ENCODE results near the gene DEXI.
A peak's percentile ranks its signal among the peaks of the same experiment; 100 is the strongest.
"Not testable (repeated sequence)": the region's sequence is repeated elsewhere in the genome, so short reads cannot be mapped to it uniquely, and the experiment has no call there.

Gene DEXI

DNA sequence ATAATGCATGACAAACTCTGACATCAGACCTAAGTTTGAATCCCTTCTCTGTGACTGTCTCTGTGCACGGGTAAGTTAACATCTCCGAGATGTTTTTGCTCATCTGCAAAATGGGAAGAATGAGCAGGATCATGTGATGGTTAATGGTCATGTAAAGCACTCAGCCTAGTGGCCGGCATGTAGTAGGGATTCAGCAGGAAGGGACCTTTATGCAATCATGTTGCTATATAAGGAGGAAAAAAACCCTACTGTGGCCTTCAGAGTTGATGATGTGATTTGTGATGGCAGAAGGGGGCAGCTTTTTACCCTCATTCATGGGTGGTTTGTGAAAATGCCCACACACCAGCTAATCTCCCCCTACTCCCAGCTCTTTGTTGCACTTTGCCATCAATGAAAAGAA is 26.2 kb upstream of the DEXI start:
- no peak for DNase-seq (ENCODE audit: low read depth)

- no peak for DNase-seq (ENCODE audit: low read depth)
These were observed 25.7 kb upstream of the DEXI start for GRCh38 chr16:10967986-10968385.

DNA sequence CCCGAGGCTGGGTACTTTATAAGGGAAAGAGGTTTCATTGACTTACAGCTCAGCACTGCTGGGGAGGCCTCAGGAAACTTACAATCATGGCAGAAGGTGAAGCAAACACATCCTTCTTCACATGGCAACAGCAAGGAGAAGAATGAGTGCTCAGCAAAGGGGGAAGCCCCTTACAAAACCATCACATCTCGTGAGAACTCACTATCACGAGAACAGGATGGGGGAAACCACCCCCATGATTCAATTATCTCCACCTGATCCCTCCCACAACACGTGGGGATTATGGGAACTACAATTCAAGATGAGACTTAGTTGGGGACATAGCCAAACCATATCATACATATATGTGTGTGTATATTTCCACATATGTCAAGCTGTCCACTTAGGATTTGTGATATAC is 24.3 kb upstream of the DEXI start:
- DNase-seq (ENCODE audit: low read depth): not testable (repeated sequence)

- DNase-seq (ENCODE audit: low read depth): peak; percentile 87
These were observed 23.9 kb upstream of the DEXI start for GRCh38 chr16:10966129-10966528.

DNA sequence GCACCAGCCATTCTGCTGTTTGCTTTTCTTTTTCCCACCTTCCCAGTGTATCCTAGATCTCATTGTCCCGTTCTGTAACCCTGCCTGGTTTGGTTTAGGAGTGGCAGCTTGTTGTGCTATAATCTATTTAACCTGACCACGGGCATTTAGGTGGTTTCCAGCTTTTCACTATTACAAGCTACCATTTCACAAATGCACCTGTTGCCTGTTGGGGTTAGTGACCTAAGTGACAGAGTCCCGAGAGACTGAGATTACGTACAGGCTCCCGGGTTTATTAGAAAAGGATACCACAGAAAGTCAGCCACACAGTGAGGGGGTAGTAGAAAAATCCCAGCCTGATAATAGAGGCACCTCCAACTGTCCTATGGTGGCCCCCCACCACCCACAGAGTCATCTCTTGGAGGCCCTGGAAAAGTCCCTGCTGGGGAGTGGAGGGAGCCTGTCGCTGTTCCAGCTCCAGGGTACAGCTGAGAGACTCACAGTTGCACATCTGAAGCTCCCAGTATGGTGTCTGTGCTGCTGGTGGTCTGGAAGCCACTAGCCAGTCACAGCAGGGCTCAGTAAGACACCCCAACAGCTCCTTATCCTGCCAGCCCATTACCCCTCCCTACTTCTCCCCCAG is 23.3 kb upstream of the DEXI start:
- DNase-seq (ENCODE audit: low read depth): no peak

GRCh38 chr16:10964891-10965326 is 22.6 kb upstream of the DEXI start:
- no peak for DNase-seq (ENCODE audit: low read depth)

- DNase-seq (ENCODE audit: low read depth): no peak
These were observed 22.0 kb upstream of the DEXI start for GRCh38 chr16:10964039-10964890.

- no peak for DNase-seq (ENCODE audit: low read depth)
These were observed 19.0 kb upstream of the DEXI start for GRCh38 chr16:10961231-10961630.

DNA sequence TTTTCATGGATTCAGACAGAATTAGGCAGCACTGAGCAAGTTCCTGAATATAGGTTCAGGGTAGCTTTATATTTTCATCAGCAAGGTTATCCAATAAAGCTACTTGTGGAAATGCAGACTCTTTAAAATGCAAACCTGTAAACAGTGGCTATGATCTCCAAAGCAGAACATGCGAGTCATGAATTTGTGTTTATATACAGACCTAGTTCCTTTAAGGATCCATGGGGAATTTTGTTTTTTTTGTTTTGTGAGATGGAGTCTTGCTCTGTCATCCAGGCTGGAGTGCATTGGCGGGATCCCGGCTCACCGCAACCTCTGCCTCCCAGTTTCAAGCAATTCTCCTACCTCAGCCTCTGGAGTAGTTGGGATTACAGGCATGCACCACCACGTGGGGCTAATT is 16.9 kb upstream of the DEXI start:
- no peak for DNase-seq (ENCODE audit: low read depth)

- no peak for DNase-seq (ENCODE audit: low read depth)
These were observed 15.7 kb upstream of the DEXI start for GRCh38 chr16:10957771-10958482.

- no peak for DNase-seq (ENCODE audit: low read depth)
These were observed 12.6 kb upstream of the DEXI start for GRCh38 chr16:10954903-10955302.

DNA sequence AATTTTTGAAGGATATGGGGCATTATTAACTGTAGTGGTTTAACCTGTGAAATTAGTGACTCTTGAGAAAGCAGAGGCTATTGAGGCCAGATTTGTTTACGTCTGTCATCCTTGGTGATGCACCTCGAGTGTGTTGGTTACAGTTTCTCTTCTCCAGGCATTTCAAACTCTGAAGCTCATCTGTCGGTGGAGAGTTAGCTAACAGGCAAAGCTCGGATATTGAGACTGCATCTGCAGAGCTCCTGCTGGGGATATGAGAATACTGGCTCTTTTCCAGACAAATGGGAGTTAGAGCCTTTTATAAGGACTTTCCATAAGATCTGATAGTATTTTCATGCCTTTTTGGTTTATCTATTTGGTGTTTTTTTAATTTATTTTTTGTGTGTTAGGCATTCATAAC is 8.8 kb upstream of the DEXI start:
- DNase-seq (ENCODE audit: low read depth): no peak

DNA sequence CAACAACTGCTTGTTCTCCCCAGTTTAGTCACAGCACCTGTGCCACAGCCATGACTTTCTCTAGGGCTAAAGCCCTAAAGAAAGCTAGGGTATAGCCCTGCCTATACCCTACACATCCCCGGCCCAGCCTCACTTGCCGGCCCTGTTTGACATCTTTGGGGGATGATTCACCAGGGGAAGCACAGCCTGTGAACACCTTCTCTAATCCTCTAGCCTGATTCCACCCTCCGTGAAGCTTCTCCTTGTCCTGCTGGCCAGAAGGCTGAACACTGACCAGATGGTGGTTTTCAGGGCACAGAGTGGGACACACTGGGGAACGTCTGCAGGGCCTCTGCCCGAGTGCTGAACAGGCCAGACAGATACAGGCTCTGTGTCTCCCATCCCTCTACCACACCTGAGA is 8.1 kb upstream of the DEXI start:
- DNase-seq (ENCODE audit: low read depth): no peak

GRCh38 chr16:10949424-10949970 is 7.2 kb upstream of the DEXI start:
- no peak for DNase-seq (ENCODE audit: low read depth)

GRCh38 chr16:10947211-10947787 is 5.0 kb upstream of the DEXI start:
- DNase-seq (ENCODE audit: low read depth): no peak

- DNase-seq (ENCODE audit: low read depth): no peak
These were observed 4.0 kb upstream of the DEXI start for GRCh38 chr16:10946308-10946707.

- no peak for DNase-seq (ENCODE audit: low read depth)
These were observed 3.0 kb upstream of the DEXI start for GRCh38 chr16:10945065-10945787.

DNA sequence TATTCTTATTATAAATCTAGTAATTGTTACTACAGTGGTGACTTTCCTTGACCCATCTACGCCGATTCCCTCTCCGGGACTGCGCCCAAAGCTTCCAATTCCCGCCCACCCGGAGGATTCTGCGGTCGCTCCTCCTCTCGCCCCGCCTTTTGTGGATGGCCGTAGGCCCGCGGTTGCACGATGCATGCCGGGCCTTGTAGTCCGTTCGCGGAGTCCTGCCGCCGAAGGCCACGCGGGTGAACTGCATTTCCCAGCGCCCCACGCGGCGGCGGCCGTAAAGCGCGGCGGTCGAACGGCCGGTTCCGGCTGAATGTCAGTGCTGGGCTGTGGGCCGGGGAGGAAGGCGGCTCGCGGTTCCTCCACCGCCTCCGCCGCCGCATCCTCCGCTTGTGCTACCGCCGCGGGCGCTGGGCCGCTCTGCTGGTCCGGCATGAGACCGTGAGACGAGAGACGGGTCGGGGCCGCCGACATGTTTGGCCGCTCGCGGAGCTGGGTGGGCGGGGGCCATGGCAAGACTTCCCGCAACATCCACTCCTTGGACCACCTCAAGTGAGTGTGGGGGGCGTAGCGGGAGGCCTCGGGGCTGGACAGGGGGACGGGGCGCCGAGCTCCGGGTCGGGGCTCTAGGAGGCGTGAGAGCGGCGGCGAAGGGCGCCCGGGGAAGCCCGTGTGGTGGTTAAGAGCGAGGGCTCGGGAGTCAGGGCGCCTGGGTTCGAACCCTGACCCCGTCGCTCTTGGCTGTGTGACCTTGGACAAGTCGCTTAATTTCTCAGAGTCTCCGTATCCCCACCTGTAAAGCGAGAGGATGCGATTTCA is 2.2 kb upstream of the DEXI start, which contains the start of gene CLEC16A:
TSS of gene CLEC16A (plus strand) at position 316 of the 816 bp plus-strand sequence. CDS start at position 470, 154 bp downstream.
- DNase-seq (ENCODE audit: low read depth): peak; percentile 94

GRCh38 chr16:10943064-10943353 is 741 bp upstream of the DEXI start:
- DNase-seq (ENCODE audit: low read depth): no peak

DNA sequence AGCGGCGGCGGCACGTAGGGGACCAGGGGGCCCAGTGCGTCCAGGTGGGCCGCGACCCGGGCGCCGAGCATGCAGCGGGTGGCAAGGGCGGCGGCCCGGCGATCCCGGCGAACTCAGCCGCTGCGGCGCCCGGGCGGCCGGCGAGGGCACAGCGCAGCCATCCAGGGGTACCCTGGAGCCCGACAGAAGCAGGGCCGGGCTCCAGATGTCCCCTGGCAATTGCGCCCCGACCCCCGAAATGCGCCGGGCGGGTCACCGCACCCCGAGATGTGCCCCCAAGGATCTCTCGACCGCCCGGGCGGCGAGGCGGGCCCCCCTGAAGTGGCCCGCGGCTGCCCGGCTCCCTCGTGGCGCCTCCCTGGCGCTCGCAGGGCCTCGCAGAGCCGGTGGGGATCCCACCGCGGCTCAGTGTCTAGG is 325 bp downstream of the DEXI start:
- not testable (repeated sequence) for DNase-seq (ENCODE audit: low read depth)
